Stimulated activated memory B cell treated with anti-CD40 and anti-IgM and Interleukin-4, amounts not matched to agents 10 μg/mL and 1 μg/mL and 100 μg/mL, for 72 hours (primary cell): ENCODE data around the gene ETFA.

Experiments used
- ATAC-seq: fragments of 150-1000 bp; cut with Tn5 transposase; 2 replicates; pipeline ENCODE4 v1.10.0; 2021
- H3K27ac Mint-ChIP-seq: one replicate; pipeline ENCODE4 v1.8.0; 2022; ENCODE audit warnings: mild to moderate bottlenecking, mixed read lengths
- H3K27me3 Mint-ChIP-seq: one replicate; pipeline ENCODE4 v1.8.0; 2022; ENCODE audit warnings: mixed read lengths
- H3K36me3 Mint-ChIP-seq: one replicate; pipeline ENCODE4 v1.8.0; 2022; ENCODE audit warnings: mixed read lengths
- H3K4me1 Mint-ChIP-seq: one replicate; pipeline ENCODE4 v1.8.0; 2022; ENCODE audit warnings: mixed read lengths
- H3K4me3 Mint-ChIP-seq: one replicate; pipeline ENCODE4 v1.8.0; 2022; ENCODE audit warnings: mild to moderate bottlenecking, moderate library complexity, mixed read lengths
- H3K9me3 Mint-ChIP-seq: one replicate; pipeline ENCODE4 v1.8.0; 2022; ENCODE audit warnings: mixed read lengths

Gene ETFA

GRCh38 chr15:76343313-76343996 is 32.2 kb upstream of the ETFA start:
- H3K36me3 Mint-ChIP-seq: no peaks in the 10 kb centered on the region
- peaks cover 78% of the 10 kb centered on the region for H3K27me3 Mint-ChIP-seq
- no peaks in the 10 kb centered on the region for H3K9me3 Mint-ChIP-seq
- H3K27ac Mint-ChIP-seq: no peak overlapping the region
- ATAC-seq: no peak
- H3K4me1 Mint-ChIP-seq: peaks cover 50% of the 10 kb centered on the region
- no peak overlapping the region for H3K4me3 Mint-ChIP-seq

GRCh38 chr15:76342382-76343201 is 31.3 kb upstream of the ETFA start:
- Mint-ChIP-seq H3K36me3 (no peaks in the 10 kb centered on the region), H3K27me3 (peaks cover 77% of the 10 kb centered on the region), H3K4me3 (no peak overlapping the region), H3K27ac (peak overlapping the region; percentile 48), H3K4me1 (peaks cover 54% of the 10 kb centered on the region), H3K9me3 (no peaks in the 10 kb centered on the region)
- ATAC-seq: no peak

DNA sequence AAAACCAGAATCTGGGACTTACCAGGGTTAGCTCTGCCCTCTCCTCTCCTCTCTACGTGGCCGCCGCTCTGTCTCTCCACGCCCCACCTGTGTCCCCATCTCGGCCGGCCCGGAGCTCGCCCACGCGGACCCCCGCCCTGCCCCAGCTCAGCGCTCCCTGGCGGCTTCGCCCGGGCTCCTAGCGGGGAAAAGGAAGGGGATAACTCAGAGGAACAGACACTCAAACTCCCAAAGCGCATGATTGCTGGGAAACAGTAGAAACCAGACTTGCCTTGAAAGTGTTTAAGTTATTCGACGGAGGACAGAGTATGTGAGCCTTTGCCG is 30.8 kb upstream of the ETFA start:
- ATAC-seq: no peak
- Mint-ChIP-seq H3K9me3 (no peaks in the 10 kb centered on the region), H3K36me3 (no peaks in the 10 kb centered on the region), H3K4me3 (peak overlapping the region; percentile 67), H3K27me3 (peaks cover 80% of the 10 kb centered on the region), H3K27ac (peak overlapping the region; percentile 48), H3K4me1 (peaks cover 59% of the 10 kb centered on the region)

- Mint-ChIP-seq H3K4me1 (peaks cover 64% of the 10 kb centered on the region), H3K36me3 (no peaks in the 10 kb centered on the region), H3K27ac (peak overlapping the region; percentile 48), H3K27me3 (peaks cover 85% of the 10 kb centered on the region), H3K4me3 (peak overlapping the region; percentile 94), H3K9me3 (no peaks in the 10 kb centered on the region)
- no peak for ATAC-seq
Measured at GRCh38 chr15:76341366-76342057, 30.2 kb upstream of the ETFA start.

DNA sequence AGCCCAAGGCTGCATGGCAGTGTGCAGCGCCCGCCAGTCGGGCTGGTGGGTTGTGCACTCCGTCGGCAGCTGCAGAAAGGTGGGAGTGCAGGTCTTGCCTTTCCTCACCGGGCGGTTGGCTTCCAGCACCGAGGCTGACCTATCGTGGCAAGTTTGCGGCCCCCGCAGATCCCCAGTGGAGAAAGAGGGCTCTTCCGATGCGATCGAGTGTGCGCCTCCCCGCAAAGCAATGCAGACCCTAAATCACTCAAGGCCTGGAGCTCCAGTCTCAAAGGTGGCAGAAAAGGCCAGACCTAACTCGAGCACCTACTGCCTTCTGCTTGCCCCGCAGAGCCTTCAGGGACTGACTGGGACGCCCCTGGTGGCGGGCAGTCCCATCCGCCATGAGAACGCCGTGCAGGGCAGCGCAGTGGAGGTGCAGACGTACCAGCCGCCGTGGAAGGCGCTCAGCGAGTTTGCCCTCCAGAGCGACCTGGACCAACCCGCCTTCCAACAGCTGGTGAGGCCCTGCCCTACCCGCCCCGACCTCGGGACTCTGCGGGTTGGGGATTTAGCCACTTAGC is 29.6 kb upstream of the ETFA start:
- Mint-ChIP-seq H3K27me3 (peaks cover 89% of the 10 kb centered on the region), H3K27ac (no peak overlapping the region), H3K36me3 (no peaks in the 10 kb centered on the region), H3K4me3 (peak overlapping the region; percentile 94), H3K9me3 (no peaks in the 10 kb centered on the region), H3K4me1 (peaks cover 66% of the 10 kb centered on the region)
- peak; percentile 65 for ATAC-seq

DNA sequence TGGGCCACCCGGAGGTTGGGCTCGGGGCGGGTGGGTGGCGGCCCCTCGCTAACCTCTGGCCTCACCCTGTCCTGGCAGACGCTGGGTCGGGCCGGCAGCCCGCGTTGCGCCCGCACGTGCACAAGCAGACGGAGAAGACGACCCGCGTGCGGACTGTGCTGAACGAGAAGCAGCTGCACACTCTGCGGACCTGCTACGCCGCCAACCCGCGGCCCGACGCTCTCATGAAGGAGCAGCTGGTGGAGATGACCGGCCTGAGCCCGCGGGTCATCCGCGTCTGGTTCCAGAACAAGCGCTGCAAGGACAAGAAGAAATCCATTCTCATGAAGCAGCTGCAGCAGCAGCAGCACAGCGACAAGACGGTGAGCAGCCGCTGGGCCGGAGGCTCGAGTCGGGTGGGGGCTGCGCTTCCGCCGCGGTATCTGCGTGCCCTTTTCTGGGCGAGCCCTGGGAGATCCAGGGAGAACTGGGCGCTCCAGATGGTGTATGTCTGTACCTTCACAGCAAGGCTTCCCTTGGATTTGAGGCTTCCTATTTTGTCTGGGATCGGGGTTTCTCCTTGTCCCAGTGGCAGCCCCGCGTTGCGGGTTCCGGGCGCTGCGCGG is 29.0 kb upstream of the ETFA start:
- peak; percentile 31 for ATAC-seq
- peaks cover 66% of the 10 kb centered on the region for H3K4me1 Mint-ChIP-seq
- H3K27ac Mint-ChIP-seq: peak overlapping the region; percentile 46
- no peaks in the 10 kb centered on the region for H3K36me3 Mint-ChIP-seq
- peak overlapping the region; percentile 94 for H3K4me3 Mint-ChIP-seq
- H3K27me3 Mint-ChIP-seq: peaks cover 89% of the 10 kb centered on the region
- no peaks in the 10 kb centered on the region for H3K9me3 Mint-ChIP-seq

- peaks cover 89% of the 10 kb centered on the region for H3K27me3 Mint-ChIP-seq
- ATAC-seq: no peak
- H3K9me3 Mint-ChIP-seq: no peaks in the 10 kb centered on the region
- H3K4me3 Mint-ChIP-seq: peak overlapping the region; percentile 94
- H3K4me1 Mint-ChIP-seq: peaks cover 66% of the 10 kb centered on the region
- peak overlapping the region; percentile 46 for H3K27ac Mint-ChIP-seq
- H3K36me3 Mint-ChIP-seq: no peaks in the 10 kb centered on the region
Measured at GRCh38 chr15:76339305-76340197, 28.3 kb upstream of the ETFA start.

GRCh38 chr15:76338486-76339304 is 27.4 kb upstream of the ETFA start:
- Mint-ChIP-seq H3K27me3 (peaks cover 89% of the 10 kb centered on the region), H3K36me3 (no peaks in the 10 kb centered on the region), H3K4me3 (peak overlapping the region; percentile 6), H3K9me3 (no peaks in the 10 kb centered on the region), H3K27ac (no peak overlapping the region), H3K4me1 (peaks cover 72% of the 10 kb centered on the region)
- no peak for ATAC-seq

DNA sequence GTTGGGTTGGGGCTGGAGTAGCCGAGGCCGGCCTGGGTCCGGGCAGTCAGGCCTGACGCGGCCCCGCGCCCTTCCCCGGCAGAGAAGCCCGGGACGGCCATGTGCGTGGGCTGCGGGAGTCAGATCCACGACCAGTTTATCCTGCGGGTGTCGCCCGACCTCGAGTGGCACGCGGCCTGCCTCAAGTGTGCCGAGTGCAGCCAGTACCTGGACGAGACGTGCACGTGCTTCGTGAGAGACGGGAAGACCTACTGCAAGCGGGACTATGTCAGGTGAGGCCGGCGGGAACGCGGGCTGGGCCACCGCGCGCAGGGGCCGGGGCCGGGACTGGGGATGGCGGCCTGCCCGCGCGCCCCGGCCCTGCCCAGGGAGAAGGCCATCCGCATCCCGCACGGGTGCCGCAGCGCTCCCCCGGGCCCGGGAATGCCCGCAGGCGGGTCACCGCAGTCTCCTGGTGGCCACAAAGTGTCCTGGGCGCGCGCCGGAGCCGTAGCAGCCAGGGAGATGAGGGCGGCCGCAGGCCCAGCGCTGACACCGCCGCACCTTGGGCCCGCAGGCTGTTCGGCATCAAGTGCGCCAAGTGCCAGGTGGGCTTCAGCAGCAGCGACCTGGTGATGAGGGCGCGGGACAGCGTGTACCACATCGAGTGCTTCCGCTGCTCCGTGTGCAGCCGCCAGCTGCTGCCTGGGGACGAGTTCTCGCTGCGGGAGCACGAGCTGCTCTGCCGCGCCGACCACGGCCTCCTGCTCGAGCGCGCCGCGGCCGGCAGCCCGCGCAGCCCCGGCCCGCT is 26.6 kb upstream of the ETFA start:
- Mint-ChIP-seq H3K36me3 (no peaks in the 10 kb centered on the region), H3K4me3 (peak overlapping the region; percentile 85), H3K27me3 (peaks cover 83% of the 10 kb centered on the region), H3K27ac (no peak overlapping the region), H3K9me3 (no peaks in the 10 kb centered on the region), H3K4me1 (peaks cover 72% of the 10 kb centered on the region)
- no peak for ATAC-seq

- ATAC-seq: no peak
- H3K36me3 Mint-ChIP-seq: no peaks in the 10 kb centered on the region
- peaks cover 82% of the 10 kb centered on the region for H3K27me3 Mint-ChIP-seq
- peak overlapping the region; percentile 38 for H3K27ac Mint-ChIP-seq
- peaks cover 72% of the 10 kb centered on the region for H3K4me1 Mint-ChIP-seq
- no peaks in the 10 kb centered on the region for H3K9me3 Mint-ChIP-seq
- peak overlapping the region; percentile 85 for H3K4me3 Mint-ChIP-seq
Measured at GRCh38 chr15:76337059-76337695, 25.9 kb upstream of the ETFA start.

DNA sequence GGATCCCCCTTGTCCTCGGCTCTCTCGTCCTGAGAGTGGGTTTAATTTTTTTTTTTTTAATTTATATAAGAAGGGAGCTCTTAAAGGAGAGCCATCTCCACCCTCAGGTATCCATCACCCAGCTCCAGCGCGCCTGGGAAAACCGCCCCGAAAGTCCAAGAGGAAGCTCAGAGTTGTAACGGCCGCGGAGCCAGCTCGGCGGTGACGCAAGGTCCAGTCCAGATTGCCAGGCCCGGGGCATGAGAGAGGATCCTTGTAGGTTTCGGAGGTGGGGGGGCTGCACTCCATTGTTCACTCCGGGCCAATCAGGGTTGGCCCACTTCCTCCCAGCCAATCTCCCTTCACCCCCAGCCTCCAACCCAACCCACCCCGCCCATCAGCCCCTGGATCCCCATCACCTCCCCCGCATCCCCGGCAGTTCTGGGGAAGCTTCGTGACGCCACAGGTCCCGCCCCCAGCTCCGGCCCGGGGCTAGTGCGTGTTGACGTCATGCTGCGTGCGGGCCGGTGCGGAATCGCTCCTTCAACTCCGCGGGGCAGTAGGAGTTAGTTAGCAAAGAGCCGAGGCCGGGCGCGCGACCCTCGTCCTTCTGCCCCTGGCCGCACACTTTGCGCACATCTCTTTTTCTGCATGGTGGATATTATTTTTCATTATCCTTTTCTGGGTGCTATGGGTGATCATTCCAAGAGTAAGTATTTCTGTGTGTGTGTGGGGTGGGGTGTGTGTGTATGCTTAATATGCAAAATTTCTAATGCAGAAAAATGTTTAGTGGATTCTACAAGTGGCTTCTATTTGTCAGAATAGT is 25.2 kb upstream of the ETFA start, which contains the start of gene ISL2:
Gene ISL2 (plus strand): TSS at position 520 of the 805 bp plus-strand sequence. CDS start 111 bp downstream, at position 631.
- peaks cover 64% of the 10 kb centered on the region for H3K4me1 Mint-ChIP-seq
- no peaks in the 10 kb centered on the region for H3K36me3 Mint-ChIP-seq
- H3K9me3 Mint-ChIP-seq: no peaks in the 10 kb centered on the region
- H3K27ac Mint-ChIP-seq: peak within 1 kb of the TSS; percentile 53
- H3K27me3 Mint-ChIP-seq: peaks cover 75% of the 10 kb centered on the region
- ATAC-seq: peak; percentile 74
- H3K4me3 Mint-ChIP-seq: peak within 1 kb of the TSS; percentile 85
